Lower leg skin (tissue), 3 donors: Measurements from ENCODE around the gene MYADML2.

Source experiments
- POLR2A ChIP-seq, 2 donors: fragments of 450-650 bp; IDR thresholded peaks; one replicate each; pipeline ENCODE4 v1.6.1; 2016 to 2017; ENCODE audit warnings: antibody characterized with exemption in 2 of 2, mild to moderate bottlenecking in 1 of 2, moderate library complexity in 1 of 2
- TF ChIP-seq, protein P1 (sequence below), 3 donors: fragments of 450-650 bp; IDR thresholded peaks; one replicate each; pipeline ENCODE4 v1.5.1; 2016; ENCODE audit warnings: antibody characterized with exemption in 3 of 3, mild to moderate bottlenecking in 3 of 3, moderate library complexity in 2 of 3

DNA sequence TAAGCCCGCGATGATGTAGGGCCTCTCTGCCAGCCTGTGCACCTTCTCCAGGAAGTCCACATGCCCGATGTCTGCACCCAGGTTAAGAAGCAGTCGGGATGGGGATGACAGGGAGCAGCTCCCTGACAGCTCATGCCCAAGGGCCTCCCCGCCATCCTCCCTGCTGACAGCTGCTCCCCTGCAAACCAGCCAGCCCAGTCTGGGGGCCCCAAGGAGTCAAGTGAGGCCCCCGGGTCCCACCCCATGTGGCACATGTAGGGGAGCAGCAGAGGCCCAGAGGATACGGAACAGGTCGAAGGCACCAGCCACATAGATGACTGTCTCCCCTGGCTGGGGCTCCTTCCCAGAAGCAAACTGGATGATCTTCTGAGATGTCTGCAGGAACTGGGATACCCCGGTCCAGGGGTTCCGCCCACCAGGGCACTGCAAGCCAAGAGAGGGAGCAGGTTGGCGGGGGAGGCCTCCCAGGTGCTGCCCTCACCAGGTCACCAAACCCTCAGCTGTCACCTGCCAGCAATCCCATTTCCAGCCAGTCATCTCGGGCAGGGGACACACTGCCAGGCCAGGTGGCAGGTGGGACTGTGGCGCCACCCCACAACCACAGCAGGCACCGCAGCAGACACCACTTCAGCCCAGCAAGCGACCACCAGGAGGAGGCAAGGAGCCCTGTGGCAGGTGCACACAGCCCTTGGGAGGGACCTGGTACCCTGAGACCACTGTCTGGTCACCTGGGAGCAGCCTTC is 40.4 kb downstream of the MYADML2 start:
- TF ChIP-seq, protein P1, sequence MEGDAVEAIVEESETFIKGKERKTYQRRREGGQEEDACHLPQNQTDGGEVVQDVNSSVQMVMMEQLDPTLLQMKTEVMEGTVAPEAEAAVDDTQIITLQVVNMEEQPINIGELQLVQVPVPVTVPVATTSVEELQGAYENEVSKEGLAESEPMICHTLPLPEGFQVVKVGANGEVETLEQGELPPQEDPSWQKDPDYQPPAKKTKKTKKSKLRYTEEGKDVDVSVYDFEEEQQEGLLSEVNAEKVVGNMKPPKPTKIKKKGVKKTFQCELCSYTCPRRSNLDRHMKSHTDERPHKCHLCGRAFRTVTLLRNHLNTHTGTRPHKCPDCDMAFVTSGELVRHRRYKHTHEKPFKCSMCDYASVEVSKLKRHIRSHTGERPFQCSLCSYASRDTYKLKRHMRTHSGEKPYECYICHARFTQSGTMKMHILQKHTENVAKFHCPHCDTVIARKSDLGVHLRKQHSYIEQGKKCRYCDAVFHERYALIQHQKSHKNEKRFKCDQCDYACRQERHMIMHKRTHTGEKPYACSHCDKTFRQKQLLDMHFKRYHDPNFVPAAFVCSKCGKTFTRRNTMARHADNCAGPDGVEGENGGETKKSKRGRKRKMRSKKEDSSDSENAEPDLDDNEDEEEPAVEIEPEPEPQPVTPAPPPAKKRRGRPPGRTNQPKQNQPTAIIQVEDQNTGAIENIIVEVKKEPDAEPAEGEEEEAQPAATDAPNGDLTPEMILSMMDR (IDR thresholded peaks at IDR 0.05), result no peak
- TF ChIP-seq POLR2A (IDR thresholded peaks at IDR 0.05), result no peak
